Femur (tissue), 1 donor: Measurements from ENCODE around the gene FAM13B.
A peak's percentile ranks its signal among the peaks of the same experiment; 100 is the strongest.
"Not testable (repeated sequence)": the region's sequence is repeated elsewhere in the genome, so short reads cannot be mapped to it uniquely, and the experiment has no call there.

Experiments
- DNase-seq: peaks from one replicate; pipeline ENCODE4 v3.0.0-alpha.2; 2017

Gene FAM13B

GRCh38 chr5:137960141-137960540 is 72.7 kb downstream of the FAM13B start:
- no peak for DNase-seq

DNA sequence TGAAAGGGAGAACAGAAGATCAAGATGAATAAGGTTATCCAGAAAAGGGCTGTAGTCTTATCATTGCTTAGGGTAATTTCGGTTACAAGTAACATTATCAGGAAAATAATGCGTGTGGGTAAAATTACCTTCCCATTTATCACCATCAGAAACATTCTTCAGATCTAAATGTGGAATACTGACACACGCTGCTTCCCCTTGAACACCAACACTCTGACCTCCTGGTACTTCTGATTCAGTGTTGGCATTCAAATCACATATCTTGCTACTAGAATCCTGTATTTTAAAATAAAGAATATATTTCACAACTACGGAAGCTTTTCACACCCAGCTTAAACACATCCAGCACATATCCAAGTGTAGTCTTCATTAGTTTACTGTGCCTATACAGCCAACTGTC is 73.4 kb downstream of the FAM13B start:
- DNase-seq, result no peak

DNA sequence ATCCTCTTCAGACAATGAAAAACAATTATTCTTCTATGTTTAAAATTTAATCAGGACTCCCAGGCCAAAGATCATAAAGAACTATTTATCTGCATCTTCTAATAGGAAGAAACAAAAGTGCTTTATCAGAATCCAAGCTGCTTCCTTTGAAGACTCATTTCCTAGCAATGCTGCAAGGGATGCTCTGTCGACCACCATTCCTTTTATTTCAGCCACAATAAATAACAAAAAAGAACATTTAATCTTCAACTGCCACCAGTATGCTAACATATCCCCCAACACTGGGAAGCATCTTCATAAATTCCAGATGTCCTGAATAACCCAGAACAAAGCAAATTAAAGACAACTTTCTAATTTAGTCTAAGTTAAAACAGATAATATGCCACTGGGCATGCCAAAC is 74.9 kb downstream of the FAM13B start:
- no peak for DNase-seq

DNA sequence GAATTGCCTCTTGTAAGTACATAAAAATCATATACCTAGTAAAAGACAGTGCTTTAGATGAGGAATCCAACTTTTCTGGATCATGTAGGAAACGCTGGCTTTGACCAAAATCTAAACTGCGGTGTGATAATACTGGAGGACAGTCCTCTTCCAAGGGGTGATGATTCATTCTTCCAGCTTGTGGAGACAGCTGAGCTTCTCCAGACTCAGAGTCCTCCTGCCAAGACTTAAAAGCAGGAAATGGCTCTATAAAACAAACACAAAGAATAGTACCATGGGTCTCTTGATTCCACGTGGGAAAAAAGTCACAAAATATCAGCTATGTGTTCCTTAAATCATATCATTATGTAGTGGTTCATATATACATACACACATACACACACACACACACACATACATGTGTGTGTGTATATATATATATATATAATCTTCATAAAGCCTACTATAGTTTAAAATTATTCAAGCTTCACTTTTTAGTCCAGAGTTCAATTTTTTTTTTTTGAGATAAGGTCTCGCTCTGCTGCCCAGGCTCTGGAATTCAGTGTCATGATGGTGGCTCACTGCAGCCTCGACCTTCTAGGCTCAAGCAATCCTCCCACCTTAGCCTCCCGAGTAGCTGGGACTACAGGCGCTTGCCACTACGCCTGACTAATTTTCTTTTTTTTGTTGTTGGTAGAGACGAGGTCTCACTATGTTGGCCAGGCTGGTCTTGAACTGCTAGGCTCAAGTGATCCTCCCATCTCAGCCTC is 78.6 kb downstream of the FAM13B start:
- DNase-seq, result peak; percentile 31

DNA sequence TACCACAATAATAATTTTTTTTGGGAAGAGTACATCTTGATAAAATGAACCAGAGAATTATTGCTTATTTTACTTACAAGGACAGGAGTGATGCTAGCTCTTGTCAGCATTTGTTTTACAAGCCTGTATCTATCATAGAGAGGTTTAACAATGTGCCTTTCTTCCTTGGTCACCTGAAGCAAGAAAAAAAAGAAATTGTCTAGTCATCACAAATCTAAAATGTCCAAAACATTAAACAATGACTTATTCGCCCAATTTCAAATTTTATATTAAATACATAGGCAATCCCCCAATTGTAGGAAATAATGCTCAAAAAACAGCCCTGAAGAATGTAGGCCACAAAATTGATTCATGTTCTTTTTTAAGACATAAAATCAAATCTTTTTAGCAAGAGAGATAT is 87.1 kb downstream of the FAM13B start:
- DNase-seq, result no peak

- not testable (repeated sequence) for DNase-seq
Observed at GRCh38 chr5:137944280-137944679, 88.6 kb downstream of the FAM13B start.

DNA sequence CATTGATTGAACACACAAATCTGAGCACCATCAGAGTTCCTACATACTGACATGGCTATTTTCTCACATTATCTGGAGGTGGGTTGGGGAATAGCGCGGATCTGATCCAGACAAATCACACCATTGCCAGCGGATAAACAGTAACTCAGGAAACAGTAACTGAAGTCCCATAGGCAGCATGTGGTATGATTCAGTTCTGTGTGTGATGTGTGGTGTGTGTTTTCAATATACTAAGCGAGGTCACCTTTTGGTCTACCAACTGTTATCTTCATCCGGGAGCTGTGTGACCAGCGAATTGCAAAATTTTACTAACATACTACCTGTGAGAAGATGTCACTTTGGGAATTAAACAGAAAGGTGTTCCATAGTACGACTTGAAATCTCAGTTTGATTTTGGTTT is 93.5 kb downstream of the FAM13B start:
- no peak for DNase-seq

GRCh38 chr5:137938751-137939143 is 94.1 kb downstream of the FAM13B start:
- no peak for DNase-seq

- DNase-seq, result no peak
Observed at GRCh38 chr5:137937994-137938750, 94.7 kb downstream of the FAM13B start.

GRCh38 chr5:137935694-137936093 is 97.2 kb downstream of the FAM13B start:
- no peak for DNase-seq

- DNase-seq, result no peak
Observed at GRCh38 chr5:137935190-137935589, 97.7 kb downstream of the FAM13B start.

GRCh38 chr5:137933491-137933911 is 99.4 kb downstream of the FAM13B start:
- no peak for DNase-seq

DNA sequence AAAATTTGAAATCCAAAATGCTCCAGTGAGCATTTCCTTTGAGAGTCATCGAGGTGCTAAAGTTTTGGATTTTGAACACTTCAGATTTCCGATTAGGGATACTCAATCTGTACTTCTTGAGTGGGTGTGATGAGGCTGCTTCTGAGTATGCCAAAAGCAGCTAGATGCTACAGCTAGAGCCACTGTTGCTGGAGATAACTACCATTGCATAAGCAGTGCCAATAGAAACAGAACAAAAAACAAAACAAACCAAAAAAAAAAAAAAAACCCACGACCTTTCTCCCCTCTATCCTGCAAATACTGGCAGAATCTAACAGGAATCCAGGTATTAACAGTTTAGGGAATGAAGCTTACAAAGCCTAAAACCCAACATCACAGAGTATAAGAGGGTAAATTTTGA is 100.1 kb downstream of the FAM13B start:
- no peak for DNase-seq

DNA sequence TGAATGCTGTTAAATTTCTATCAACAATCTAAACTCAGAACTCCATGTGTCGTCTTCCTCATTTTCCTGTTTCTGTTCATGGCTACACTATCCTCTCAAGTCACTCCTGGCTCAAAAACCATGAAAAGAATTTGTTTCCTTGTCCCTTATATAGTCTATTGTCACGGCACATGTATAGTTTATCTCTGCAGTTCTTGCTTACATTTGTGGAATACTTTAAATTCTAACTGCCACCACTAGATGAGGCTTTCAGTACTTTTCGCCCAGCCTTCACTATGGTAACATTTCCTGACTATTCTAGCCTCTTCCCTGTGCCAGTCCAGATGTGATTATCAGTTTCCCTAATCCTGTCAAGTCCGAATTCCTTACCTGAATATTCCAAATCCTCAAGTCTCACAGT is 109.0 kb downstream of the FAM13B start:
- no peak for DNase-seq

DNA sequence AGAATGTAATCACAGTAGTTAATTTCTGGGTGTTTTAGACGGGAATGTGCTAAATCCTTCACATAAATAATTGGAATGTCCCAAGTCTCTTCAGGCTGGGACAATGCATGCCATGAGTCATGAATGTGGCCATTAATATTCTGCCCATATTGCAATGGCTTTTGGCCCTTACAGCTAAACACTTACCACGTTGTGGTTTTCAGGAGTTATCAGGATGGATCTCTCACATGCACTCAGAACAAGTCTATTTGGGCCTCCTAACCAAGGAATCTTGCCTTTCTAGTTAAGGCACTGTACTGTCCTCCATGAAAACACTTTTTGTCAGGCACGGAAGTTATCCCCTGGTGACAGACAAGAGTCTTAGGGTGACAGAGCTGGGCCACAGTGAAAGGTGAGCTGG is 110.9 kb downstream of the FAM13B start:
- no peak for DNase-seq

DNA sequence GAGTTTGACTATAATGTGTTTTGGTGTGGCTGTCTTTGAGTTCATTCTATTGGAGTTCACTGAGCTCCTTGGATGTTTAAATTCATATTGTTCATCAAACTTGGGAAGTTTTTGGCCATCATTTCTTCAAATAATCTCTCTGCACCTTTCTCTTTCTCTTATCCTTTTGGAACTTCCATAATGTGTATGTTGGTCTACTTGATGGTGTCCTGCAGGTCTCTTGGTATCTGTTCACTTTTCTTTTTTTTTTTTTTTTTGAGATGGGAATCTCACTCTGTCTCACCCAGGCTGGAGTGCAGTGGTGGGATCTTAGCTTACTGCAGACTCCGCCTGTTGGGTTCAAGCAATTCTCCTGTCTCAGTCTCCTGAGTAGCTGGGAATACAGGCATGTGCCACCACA is 116.0 kb downstream of the FAM13B start:
- DNase-seq, result no peak

DNA sequence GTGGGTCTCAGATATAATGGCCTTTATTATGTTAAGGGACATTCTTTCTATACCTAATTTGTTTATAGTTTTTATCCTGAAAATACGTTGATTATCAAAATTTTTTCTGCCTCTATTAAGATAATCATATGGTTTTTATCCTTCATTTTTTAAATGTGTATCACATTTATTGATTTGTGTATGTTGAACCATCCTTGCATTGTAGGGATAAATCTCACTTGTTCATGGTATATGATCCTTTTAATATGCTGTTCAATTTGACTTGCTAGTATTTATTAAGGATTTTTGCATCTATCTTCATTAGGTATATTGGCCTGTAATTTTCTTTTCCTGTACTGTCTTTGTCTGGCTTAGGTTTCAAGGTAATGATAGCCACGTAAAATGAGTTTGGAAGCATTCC is 118.1 kb downstream of the FAM13B start:
- DNase-seq, result no peak

- DNase-seq, result no peak
Observed at GRCh38 chr5:137902408-137903133, 130.3 kb downstream of the FAM13B start.

GRCh38 chr5:137901011-137901817 is 131.7 kb downstream of the FAM13B start:
- DNase-seq, result no peak

GRCh38 chr5:137899493-137899892 is 133.4 kb downstream of the FAM13B start:
- no peak for DNase-seq

- no peak for DNase-seq
Observed at GRCh38 chr5:137896560-137896959, 136.3 kb downstream of the FAM13B start.

DNA sequence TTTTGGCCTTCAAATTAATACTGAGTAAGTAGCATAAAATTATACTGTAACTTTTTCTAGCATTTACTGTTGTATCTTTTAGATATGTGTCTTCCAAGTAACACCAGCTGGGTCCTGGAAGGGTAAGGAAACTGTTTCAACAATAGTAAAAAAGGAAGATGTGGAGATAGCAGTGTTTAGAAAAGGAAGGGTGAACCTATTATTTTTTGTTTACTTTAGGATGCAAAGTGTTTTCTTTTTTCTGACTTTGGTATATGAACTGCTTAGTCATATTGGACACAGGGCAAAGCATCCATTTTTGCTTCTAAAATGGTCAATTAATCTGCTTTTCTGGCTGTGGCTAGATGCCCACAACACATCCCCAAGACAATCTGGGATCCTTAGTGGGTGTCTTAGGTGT is 138.3 kb downstream of the FAM13B start:
- DNase-seq, result no peak

GRCh38 chr5:137891849-137892248 is 141.0 kb downstream of the FAM13B start:
- no peak for DNase-seq
